GM10266 (cell line): ENCODE results near the gene KCNG4.

Experiments
- DNase-seq: peaks from one replicate; pipeline ENCODE4 v3.0.0; 2012; ENCODE audit errors: extremely low spot score
- TF ChIP-seq, protein P1 (sequence below): IDR thresholded peaks from 2 replicates; pipeline ENCODE4 v1.5.1; 2012; ENCODE audit warnings: mild to moderate bottlenecking, low read depth; ENCODE audit not compliant: control insufficient read depth, insufficient read depth; ENCODE audit errors: missing control alignments

The KCNG4 gene

DNA sequence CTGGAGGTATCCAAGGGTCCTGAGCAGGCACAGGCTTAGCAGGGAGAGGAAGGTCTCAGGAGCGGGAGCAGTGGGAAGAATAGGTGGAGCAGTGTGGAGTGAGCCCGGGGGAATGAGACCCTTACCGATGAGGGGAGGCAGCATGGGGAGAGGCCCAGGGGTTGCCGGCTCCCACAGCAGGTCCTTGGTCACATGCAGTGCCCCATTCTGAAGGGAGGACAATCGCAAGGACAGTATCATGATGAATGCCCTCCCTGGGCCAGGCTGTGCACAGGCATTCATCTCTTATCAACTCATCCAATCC lies 56.3 kb downstream of the KCNG4 start:
- no peak for DNase-seq
- TF ChIP-seq, protein P1, sequence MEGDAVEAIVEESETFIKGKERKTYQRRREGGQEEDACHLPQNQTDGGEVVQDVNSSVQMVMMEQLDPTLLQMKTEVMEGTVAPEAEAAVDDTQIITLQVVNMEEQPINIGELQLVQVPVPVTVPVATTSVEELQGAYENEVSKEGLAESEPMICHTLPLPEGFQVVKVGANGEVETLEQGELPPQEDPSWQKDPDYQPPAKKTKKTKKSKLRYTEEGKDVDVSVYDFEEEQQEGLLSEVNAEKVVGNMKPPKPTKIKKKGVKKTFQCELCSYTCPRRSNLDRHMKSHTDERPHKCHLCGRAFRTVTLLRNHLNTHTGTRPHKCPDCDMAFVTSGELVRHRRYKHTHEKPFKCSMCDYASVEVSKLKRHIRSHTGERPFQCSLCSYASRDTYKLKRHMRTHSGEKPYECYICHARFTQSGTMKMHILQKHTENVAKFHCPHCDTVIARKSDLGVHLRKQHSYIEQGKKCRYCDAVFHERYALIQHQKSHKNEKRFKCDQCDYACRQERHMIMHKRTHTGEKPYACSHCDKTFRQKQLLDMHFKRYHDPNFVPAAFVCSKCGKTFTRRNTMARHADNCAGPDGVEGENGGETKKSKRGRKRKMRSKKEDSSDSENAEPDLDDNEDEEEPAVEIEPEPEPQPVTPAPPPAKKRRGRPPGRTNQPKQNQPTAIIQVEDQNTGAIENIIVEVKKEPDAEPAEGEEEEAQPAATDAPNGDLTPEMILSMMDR = no peak

DNA sequence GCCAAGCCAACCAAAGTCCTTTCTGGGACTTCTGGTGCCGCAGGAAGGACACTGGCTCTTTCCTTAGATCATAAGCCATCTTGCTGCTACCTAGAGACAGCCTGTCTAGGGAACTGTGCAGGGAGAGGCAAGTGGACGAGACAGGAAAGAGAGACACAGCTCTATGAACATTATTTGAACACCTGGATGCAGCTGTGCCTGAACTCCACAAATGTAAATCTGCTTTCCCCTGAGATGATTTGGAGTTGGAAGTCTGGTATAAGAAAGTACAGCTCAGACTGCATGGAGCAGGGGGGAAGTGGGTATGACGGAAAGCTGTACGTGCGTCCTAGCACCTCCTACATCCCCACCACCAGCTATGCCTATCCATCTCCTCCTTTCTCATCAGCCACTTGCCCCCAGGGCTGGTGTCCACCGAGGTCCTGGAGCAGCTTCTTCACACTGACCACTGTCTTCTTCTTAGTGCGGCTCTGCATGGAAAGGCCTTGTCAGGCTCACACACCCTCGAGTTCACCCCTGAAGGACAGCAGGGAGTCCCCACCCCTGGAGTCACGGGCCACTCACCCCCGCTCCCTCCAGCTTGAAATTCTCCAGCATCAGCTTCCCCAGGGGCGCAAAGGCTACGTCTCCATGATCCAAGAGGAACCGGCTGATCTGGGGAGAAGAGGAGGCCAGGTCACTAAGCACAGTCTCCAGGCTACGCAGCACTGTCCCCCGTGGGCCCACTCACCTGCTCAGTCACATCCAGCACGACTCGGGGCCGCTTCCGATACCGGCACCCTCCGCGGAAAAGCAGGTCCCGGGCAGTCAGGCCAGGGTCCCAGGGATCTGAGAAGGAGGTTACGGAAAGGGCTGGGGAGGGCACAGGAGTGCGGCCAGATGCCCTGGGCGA lies 56.9 kb downstream of the KCNG4 start:
- DNase-seq = no peak
- TF ChIP-seq, protein P1 = no peak

DNA sequence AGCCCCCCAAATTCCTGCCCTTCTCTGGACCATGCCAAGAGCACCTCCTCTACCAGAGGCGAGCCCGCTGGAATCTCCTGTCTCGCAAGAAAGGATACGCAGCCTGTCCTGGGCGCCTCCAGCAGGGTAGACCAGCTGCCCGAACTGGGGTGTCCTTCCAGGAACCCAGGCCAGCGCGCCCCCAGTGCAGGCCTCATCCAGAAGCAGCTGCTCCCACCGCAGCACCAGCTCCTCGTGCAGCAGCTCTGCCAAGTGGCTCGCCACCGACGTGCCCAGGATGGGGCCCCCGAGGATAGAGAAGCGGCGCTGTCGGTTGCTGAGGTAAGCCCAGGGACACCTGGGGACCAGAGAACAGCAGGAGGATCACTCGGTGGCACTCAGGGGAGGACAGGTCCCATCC lies 57.7 kb downstream of the KCNG4 start:
- DNase-seq = no peak
- TF ChIP-seq, protein P1 = no peak

DNA sequence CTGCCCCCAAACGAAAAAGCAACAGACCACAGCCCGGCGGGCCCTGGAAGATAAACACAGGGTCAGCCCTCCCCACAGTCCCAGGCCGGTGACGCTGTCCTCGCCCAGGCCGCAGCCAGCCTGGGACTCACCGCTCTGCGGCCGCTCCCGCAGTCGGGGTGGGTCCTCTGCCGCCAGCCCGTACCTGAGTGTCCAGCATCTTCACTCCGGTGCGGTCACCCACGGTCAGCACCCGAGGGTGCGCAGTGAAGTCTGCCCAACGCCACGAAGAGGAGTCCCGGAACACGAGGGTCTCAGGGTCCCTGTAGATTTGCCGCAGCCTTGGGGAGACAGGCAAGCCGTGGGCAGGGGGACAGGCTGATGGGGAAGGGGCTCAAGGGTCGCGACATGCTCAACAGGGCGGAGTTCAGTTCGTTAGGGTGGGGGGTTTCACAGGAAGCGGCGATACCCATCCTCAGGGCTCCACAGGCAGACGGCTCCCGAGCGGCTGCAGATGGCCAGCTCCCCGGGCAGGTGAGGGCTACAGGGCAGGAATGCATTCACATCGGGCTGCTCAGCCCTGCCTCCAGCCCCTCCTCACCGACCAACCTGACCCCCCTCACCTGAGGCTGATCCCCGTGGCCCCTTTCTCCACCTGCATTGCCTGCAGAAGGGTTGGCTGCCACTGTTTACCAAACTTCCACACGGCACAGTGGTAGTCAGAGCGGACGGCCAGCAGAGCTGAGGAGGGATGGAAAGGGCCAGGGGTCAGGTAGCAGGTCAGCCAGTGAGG lies 58.5 kb downstream of the KCNG4 start:
- TF ChIP-seq, protein P1 = no peak
- DNase-seq = no peak

DNA sequence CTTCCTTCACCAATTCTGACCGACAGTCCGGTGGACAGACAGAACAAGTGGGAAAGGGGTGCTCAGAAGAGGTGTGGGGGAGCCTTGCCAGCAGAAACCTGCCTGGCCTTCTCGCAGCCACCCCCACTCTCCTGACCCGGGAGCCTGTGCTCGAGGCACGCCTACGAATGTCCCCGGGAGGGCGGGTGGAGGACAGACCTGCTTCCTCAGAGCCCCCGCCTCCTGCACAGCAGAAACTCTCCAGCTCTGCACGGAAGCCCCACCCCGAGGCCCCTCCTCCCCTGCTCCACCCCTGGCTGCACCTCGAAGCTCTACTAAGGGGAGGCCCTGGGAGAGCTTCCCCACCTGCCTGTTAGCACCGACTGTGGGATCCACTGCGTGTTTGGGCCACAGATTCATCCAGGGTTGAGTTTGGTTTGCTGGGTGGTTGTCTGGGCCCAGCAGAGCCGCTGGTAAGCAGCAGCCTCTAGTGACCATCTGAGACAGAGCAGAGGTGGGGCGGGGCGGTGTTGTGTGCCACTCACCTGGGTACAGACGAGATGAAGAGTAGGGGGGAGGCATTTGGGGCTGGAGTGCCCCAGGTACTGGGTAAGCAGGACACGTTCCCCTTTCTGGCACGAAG lies 59.2 kb downstream of the KCNG4 start:
- no peak for DNase-seq
- TF ChIP-seq, protein P1 = no peak

DNA sequence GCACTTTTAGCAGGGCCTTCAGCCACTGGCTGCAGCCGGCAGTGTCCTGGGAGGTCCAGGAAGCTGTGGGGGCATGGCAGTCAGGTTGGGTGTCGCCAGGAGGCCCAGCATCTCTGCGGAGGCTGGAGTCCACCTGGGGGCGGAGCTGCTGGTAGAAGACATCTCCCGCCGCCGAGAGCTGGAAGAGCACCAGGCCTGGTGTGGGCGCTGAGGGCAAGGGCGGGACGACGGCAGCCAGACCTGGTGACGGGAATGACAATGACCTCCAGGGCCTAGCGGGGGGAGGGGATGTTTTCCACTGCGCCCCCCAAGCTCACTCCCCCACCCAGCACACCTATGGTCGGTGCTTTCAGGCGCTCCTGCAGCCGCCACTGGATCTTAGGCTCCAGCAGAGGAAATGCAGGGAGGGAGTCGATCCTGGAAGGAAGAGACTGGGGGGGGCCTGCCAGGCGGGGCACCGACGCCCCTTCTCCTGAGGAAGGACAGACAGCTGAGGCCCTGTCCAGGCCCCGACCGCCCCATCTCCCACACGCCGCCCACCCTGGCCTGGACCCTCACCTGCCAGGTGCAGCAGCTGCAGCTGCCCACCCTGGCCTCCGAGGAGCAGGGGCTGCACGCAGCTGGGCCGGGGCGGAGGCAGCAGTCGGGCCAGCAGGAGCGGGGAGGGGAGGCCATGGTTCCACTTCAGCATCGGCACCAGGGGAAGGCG lies 60.0 kb downstream of the KCNG4 start:
- TF ChIP-seq, protein P1 = no peak
- no peak for DNase-seq
